CD4-positive, alpha-beta T cell (primary cell): ENCODE results near the gene FAM216B. TPM values are rescaled to one million over a fixed set of nuclear protein-coding genes. Genes with fewer than 3 reads are reported as not detected.

Source experiments
- ATAC-seq: fragments of 200-7000 bp; cut with Tn5 transposase; one replicate; pipeline ENCODE4 v1.10.0; 2022; ENCODE audit warnings: mild to moderate bottlenecking; ENCODE audit not compliant: poor library complexity
- CTCF ChIA-PET: fragments of 350-600 bp; sonication (Branson Sonifier 250); formaldehyde crosslinking; loops from one replicate; lab custom pipeline; 2021; ENCODE audit warnings: antibody characterized with exemption, inconsistent platforms; lab: Charles Lee
- POLR2A ChIA-PET: fragments of 350-600 bp; sonication (Branson Sonifier 250); formaldehyde crosslinking; loops from one replicate; lab custom pipeline; 2021; ENCODE audit warnings: antibody characterized with exemption, inconsistent platforms; lab: Charles Lee
- DNase-seq, 14 experiments: peaks; one replicate each; pipeline ENCODE4 v3.0.0-alpha.2; 2013 to 2020; ENCODE audit warnings: mixed read lengths in 2 of 14
- H3K27ac ChIP-seq, 2 donors: one replicate each; pipeline versions ENCODE4 v1.5.1 to v1.7.0; 2013; ENCODE audit warnings: low read length in 2 of 2, low read depth in 1 of 2, mild to moderate bottlenecking in 1 of 2
- H3K27me3 ChIP-seq, 2 experiments: 1 replicate in 1 of 2; 2 replicates in 1 of 2; pipeline versions ENCODE4 v1.6.1 to v1.7.0; 2013; ENCODE audit warnings: low read length in 2 of 2, control low read depth in 1 of 2, mild to moderate bottlenecking in 1 of 2, moderate library complexity in 1 of 2; ENCODE audit not compliant: insufficient read depth in 2 of 2, control insufficient read depth in 1 of 2
- H3K36me3 ChIP-seq: one replicate; pipeline ENCODE4 v1.6.1; 2013; ENCODE audit warnings: low read length, control low read depth; ENCODE audit not compliant: insufficient read depth
- H3K4me1 ChIP-seq: one replicate; pipeline ENCODE4 v1.6.1; 2013; ENCODE audit warnings: low read length, control low read depth; ENCODE audit not compliant: insufficient read depth
- H3K4me3 ChIP-seq: one replicate; pipeline ENCODE4 v1.5.1; 2013; ENCODE audit warnings: mild to moderate bottlenecking, low read length, moderate library complexity
- H3K9me3 ChIP-seq, 2 experiments: 1 replicate in 1 of 2; 2 replicates in 1 of 2; pipeline versions ENCODE4 v1.6.1 to v1.7.0; 2013; ENCODE audit warnings: low read length in 2 of 2, mild to moderate bottlenecking in 2 of 2, control low read depth in 1 of 2, moderate library complexity in 1 of 2; ENCODE audit not compliant: control insufficient read depth in 1 of 2, insufficient read depth in 1 of 2
- H3K27ac Mint-ChIP-seq: one replicate; pipeline ENCODE4 v1.8.0; 2020; ENCODE audit warnings: mixed read lengths
- H3K27me3 Mint-ChIP-seq: one replicate; pipeline ENCODE4 v1.8.0; 2021; ENCODE audit warnings: mixed read lengths
- H3K36me3 Mint-ChIP-seq: one replicate; pipeline ENCODE4 v1.8.0; 2021; ENCODE audit warnings: low read depth, mixed read lengths
- H3K4me1 Mint-ChIP-seq: one replicate; pipeline ENCODE4 v1.8.0; 2021; ENCODE audit warnings: low read depth, mixed read lengths
- H3K4me3 Mint-ChIP-seq: one replicate; pipeline ENCODE4 v1.8.0; 2020; ENCODE audit warnings: mild to moderate bottlenecking, mixed read lengths
- H3K9me3 Mint-ChIP-seq: one replicate; pipeline ENCODE4 v1.8.0; 2020; ENCODE audit warnings: mixed read lengths
- CTCF ChIP-seq: fragments of 200-600 bp; IDR thresholded peaks from one replicate; pipeline ENCODE4 v1.8.0; 2022; ENCODE audit warnings: antibody characterized with exemption, mild to moderate bottlenecking
- intact Hi-C, 2 experiments: fragments of 100-400 bp; cut with DNase I in 1 of 2; cut with micrococcal nuclease in 1 of 2; formaldehyde crosslinking; loops; one replicate each; pipeline versions ENCODE4 v1.15.1 to v1.9.0; 2023 to 2025; cut with DNase I, micrococcal nuclease
- total RNA-seq, 174 experiments: library from RNA in 2 of 174; stranded (reverse) in 2 of 174; gene quantifications; one replicate each; pipeline ENCODE4 v1.2.3 and lab custom pipeline; 2021 to 2026

FAM216B gene
- total RNA-seq, 2 experiments from 2014 or later = not detected

- H3K27ac ChIP-seq = no peak overlapping the region
- no peaks in the 10 kb centered on the region for H3K36me3 Mint-ChIP-seq
- H3K36me3 ChIP-seq = no peaks in the 10 kb centered on the region
- H3K4me1 ChIP-seq = no peaks in the 10 kb centered on the region
- H3K27ac Mint-ChIP-seq = no peak overlapping the region
- DNase-seq (no peak), ATAC-seq (no peak)
- CTCF ChIA-PET = no interaction called here
- no peaks in the 10 kb centered on the region for H3K4me1 Mint-ChIP-seq
- intact Hi-C loops = no loop called here
- POLR2A ChIA-PET = no interaction called here
- H3K4me3 ChIP-seq = no peak overlapping the region
- no peak overlapping the region for H3K4me3 Mint-ChIP-seq
- no peaks in the 10 kb centered on the region for H3K9me3 Mint-ChIP-seq
- H3K27me3 ChIP-seq = no peaks in the 10 kb centered on the region
- no peaks in the 10 kb centered on the region for H3K9me3 ChIP-seq
- peaks cover 13% of the 10 kb centered on the region for H3K27me3 Mint-ChIP-seq
- no peak for TF ChIP-seq CTCF
Observed at GRCh38 chr13:42758515-42758914, 22.9 kb upstream of the FAM216B start.

- no peaks in the 10 kb centered on the region for H3K36me3 Mint-ChIP-seq
- H3K4me1 Mint-ChIP-seq = no peaks in the 10 kb centered on the region
- peaks cover 26% of the 10 kb centered on the region for H3K27me3 Mint-ChIP-seq
- Histone ChIP-seq H3K4me3 (no peak overlapping the region), H3K4me1 (no peaks in the 10 kb centered on the region), H3K27me3 (peaks cover 0 to 5% of the 10 kb centered on the region in 2 experiments), H3K36me3 (no peaks in the 10 kb centered on the region), H3K27ac (no peak overlapping the region), H3K9me3 (no peaks in the 10 kb centered on the region)
- no peak for DNase-seq
- intact Hi-C loops = no loop called here
- POLR2A ChIA-PET = no interaction called here
- no peaks in the 10 kb centered on the region for H3K9me3 Mint-ChIP-seq
- no peak overlapping the region for H3K27ac Mint-ChIP-seq
- ATAC-seq = no peak
- H3K4me3 Mint-ChIP-seq = no peak overlapping the region
- TF ChIP-seq CTCF = no peak
- CTCF ChIA-PET = no interaction called here
Observed at GRCh38 chr13:42760951-42761350, 20.4 kb upstream of the FAM216B start.

GRCh38 chr13:42762251-42762650, 19.1 kb upstream of the FAM216B start:
- no peak overlapping the region for H3K4me3 Mint-ChIP-seq
- Histone ChIP-seq H3K27ac (no peak overlapping the region), H3K4me3 (no peak overlapping the region), H3K9me3 (no peaks in the 10 kb centered on the region), H3K36me3 (no peaks in the 10 kb centered on the region), H3K27me3 (peaks cover 0 to 5% of the 10 kb centered on the region in 2 experiments), H3K4me1 (no peaks in the 10 kb centered on the region)
- no peaks in the 10 kb centered on the region for H3K4me1 Mint-ChIP-seq
- no peaks in the 10 kb centered on the region for H3K36me3 Mint-ChIP-seq
- DNase-seq = no peak
- no peak for ATAC-seq
- intact Hi-C loops = no loop called here
- H3K9me3 Mint-ChIP-seq = no peaks in the 10 kb centered on the region
- TF ChIP-seq CTCF = no peak
- ChIA-PET CTCF (no interaction called here), POLR2A (no interaction called here)
- H3K27me3 Mint-ChIP-seq = peaks cover 31% of the 10 kb centered on the region
- H3K27ac Mint-ChIP-seq = no peak overlapping the region
